SU-DHL-6 (cell line): Measurements from ENCODE around the gene ASB16.

Experiments
- H2AFZ ChIP-seq: fragments of 200-600 bp; sonication (generic); 2 replicates; pipeline ENCODE4 v1.6.1; 2014; ENCODE audit warnings: low read depth, mild to moderate bottlenecking, moderate library complexity, mixed read lengths, antibody characterized with exemption, low read length; ENCODE audit not compliant: severe bottlenecking
- H3F3A ChIP-seq: fragments of 200-600 bp; shearing (Covaris generic); 2 replicates; pipeline ENCODE4 v1.6.0; 2016; ENCODE audit warnings: antibody characterized with exemption, mild to moderate bottlenecking; ENCODE audit not compliant: insufficient read depth
- H3K27ac ChIP-seq: fragments of 200-600 bp; sonication (generic); 2 replicates; pipeline ENCODE4 v1.5.1; 2016; ENCODE audit warnings: low read depth, mild to moderate bottlenecking, low read length, moderate library complexity, mixed read lengths
- H3K27me3 ChIP-seq: fragments of 200-600 bp; sonication (generic), shearing (Covaris generic); 2 replicates; pipeline ENCODE4 v1.6.0; 2014; ENCODE audit warnings: mild to moderate bottlenecking, low read length
- H3K36me3 ChIP-seq: fragments of 200-600 bp; sonication (generic); 2 replicates; pipeline ENCODE4 v1.6.1; 2014; ENCODE audit warnings: mild to moderate bottlenecking, low read length, mixed read lengths
- H3K4me2 ChIP-seq: fragments of 300-600, 200-600 bp; shearing (Covaris generic), sonication (generic); 2 replicates; pipeline ENCODE4 v1.6.0; 2014; ENCODE audit warnings: low read length, low read depth, mild to moderate bottlenecking; ENCODE audit not compliant: poor library complexity, severe bottlenecking
- H3K4me3 ChIP-seq: fragments of 200-600 bp; sonication (generic); 2 replicates; pipeline ENCODE4 v1.5.1; 2014; ENCODE audit warnings: antibody characterized with exemption, low read length, mild to moderate bottlenecking, mixed read lengths; ENCODE audit not compliant: insufficient read depth, poor library complexity, severe bottlenecking
- H3K79me2 ChIP-seq: fragments of 200-600 bp; sonication (generic); 2 replicates; pipeline ENCODE4 v1.6.1; 2014; ENCODE audit warnings: mild to moderate bottlenecking, low read length, moderate library complexity; ENCODE audit not compliant: insufficient read depth
- H3K9ac ChIP-seq: fragments of 200-600 bp; sonication (generic); 2 replicates; pipeline ENCODE4 v1.7.0; 2014; ENCODE audit warnings: mild to moderate bottlenecking, low read length
- H3K9me2 ChIP-seq: fragments of 200-600 bp; sonication (generic); replicated peaks from 2 replicates; pipeline ENCODE4 v1.6.1; 2014; ENCODE audit warnings: low read length; ENCODE audit not compliant: insufficient read depth
- H3K9me3 ChIP-seq: fragments of 200-600 bp; sonication (generic); 2 replicates; pipeline ENCODE4 v1.6.1; 2014; ENCODE audit warnings: low read length, mixed read lengths; ENCODE audit not compliant: insufficient read depth
- H4K20me1 ChIP-seq: fragments of 200-600 bp; sonication (generic); 2 replicates; pipeline ENCODE4 v1.6.1; 2014; ENCODE audit warnings: low read depth, mild to moderate bottlenecking, antibody characterized with exemption, low read length, moderate library complexity, mixed read lengths
- CTCF ChIP-seq: fragments of 200-600 bp; sonication (generic); IDR thresholded peaks from one replicate; pipeline ENCODE4 v1.5.1; 2017; ENCODE audit warnings: antibody characterized with exemption, mild to moderate bottlenecking, low read length, moderate library complexity; ENCODE audit not compliant: insufficient read depth, poor library complexity, severe bottlenecking
- EZH2phosphoT487 ChIP-seq: fragments of 200-600 bp; sonication (generic), shearing (Covaris generic); conservative IDR thresholded peaks from 2 replicates; pipeline ENCODE4 v1.6.1; 2018; ENCODE audit warnings: mild to moderate bottlenecking, antibody characterized with exemption, low read length, moderate library complexity, mixed read lengths

ASB16 gene

GRCh38 chr17:44122816-44123355 lies 47.6 kb upstream of the ASB16 start:
- Histone ChIP-seq H3K9me3 (no peaks in the 10 kb centered on the region), H3F3A (no peaks in the 10 kb centered on the region), H3K4me3 (peak overlapping the region; percentile 79), H4K20me1 (no peaks in the 10 kb centered on the region), H3K4me2 (peak overlapping the region; percentile 78), H3K27me3 (no peaks in the 10 kb centered on the region), H3K9me2 (no peaks in the 10 kb centered on the region), H3K36me3 (no peaks in the 10 kb centered on the region), H3K79me2 (no peaks in the 10 kb centered on the region), H2AFZ (peak overlapping the region; percentile 83), H3K9ac (peak overlapping the region; percentile 64), H3K27ac (no peak overlapping the region)
- TF ChIP-seq EZH2phosphoT487 = no peak
- no peak for TF ChIP-seq CTCF

- Histone ChIP-seq H3K9me2 (no peaks in the 10 kb centered on the region), H3K4me3 (peak within 1 kb of the TSS; percentile 79), H3F3A (no peaks in the 10 kb centered on the region), H4K20me1 (no peaks in the 10 kb centered on the region), H3K36me3 (no peaks in the 10 kb centered on the region), H3K9ac (peak within 1 kb of the TSS; percentile 64), H2AFZ (peak within 1 kb of the TSS; percentile 95), H3K27me3 (no peaks in the 10 kb centered on the region), H3K27ac (no peak within 1 kb of the TSS), H3K4me2 (peak within 1 kb of the TSS; percentile 78), H3K9me3 (no peaks in the 10 kb centered on the region), H3K79me2 (no peaks in the 10 kb centered on the region)
- TF ChIP-seq CTCF = peak; percentile 41
- no peak for TF ChIP-seq EZH2phosphoT487
Observed at GRCh38 chr17:44123356-44124117, 47.0 kb upstream of the ASB16 start, which contains the start of gene HDAC5. Gene HDAC5 (minus strand): TSS chr17:44123641. CDS start chr17:44117515, 6,126 bp downstream.

- no peaks in the 10 kb centered on the region for H3K27me3 ChIP-seq
- no peaks in the 10 kb centered on the region for H3F3A ChIP-seq
- no peaks in the 10 kb centered on the region for H3K79me2 ChIP-seq
- H4K20me1 ChIP-seq = no peaks in the 10 kb centered on the region
- H3K9me2 ChIP-seq = no peaks in the 10 kb centered on the region
- peak overlapping the region; percentile 64 for H3K9ac ChIP-seq
- H3K36me3 ChIP-seq = no peaks in the 10 kb centered on the region
- TF ChIP-seq EZH2phosphoT487 = no peak
- TF ChIP-seq CTCF = no peak
- peak overlapping the region; percentile 64 for H3K4me3 ChIP-seq
- H2AFZ ChIP-seq = peak overlapping the region; percentile 95
- H3K9me3 ChIP-seq = no peaks in the 10 kb centered on the region
- H3K27ac ChIP-seq = no peak overlapping the region
- H3K4me2 ChIP-seq = peak overlapping the region; percentile 78
Observed at GRCh38 chr17:44124118-44124438, 46.4 kb upstream of the ASB16 start.
